HG03159 (cell line): ENCODE results near the gene FBXO21.
"Not testable (repeated sequence)": the region's sequence is repeated elsewhere in the genome, so short reads cannot be mapped to it uniquely, and the experiment has no call there.

Source experiments
- ATAC-seq: cut with Tn5 transposase; IDR thresholded peaks from one replicate; pipeline ENCODE4 v1.9.1; 2021; ENCODE audit warnings: mild to moderate bottlenecking, moderate library complexity; ENCODE audit not compliant: unreplicated experiment

Gene FBXO21

DNA sequence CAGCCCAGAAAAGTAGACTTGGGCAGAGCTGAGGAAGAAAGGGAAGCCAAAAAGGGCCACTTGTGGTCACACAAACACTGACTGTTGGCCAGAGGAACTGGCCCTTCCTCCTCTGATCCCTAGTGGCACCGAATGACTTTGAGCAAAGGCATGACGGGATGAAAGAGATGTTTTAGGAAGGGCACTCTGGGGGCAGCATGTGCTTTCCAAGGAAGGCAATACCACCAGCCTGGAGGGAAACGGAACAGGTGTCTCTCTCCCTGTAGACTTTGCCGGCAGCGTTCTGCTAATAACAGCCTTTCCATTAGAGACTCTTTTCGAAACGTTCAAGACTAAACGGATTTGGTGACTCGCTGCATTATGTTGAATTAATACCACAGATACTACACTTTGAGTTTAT, 12.3 kb upstream of the FBXO21 start:
- ATAC-seq: no peak

DNA sequence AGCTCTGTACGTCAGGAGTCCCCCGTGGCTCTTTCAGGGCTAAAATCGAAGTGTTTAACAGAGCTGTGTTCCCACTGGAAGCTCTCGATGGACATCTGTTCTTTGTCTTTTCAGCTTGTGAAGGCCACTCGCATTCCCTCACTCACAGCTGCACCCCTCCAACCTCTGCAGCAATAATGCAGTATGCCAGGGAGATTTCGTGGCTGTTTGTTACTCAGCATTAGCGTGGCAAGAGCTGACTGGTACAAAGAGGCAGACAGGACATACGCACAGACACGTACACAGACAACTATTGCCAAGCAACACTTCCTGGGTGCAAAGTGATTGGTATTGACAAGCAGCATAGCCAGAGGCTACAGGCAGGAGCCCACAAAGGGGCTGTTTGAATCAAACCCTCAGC, 11.8 kb upstream of the FBXO21 start:
- no peak for ATAC-seq

DNA sequence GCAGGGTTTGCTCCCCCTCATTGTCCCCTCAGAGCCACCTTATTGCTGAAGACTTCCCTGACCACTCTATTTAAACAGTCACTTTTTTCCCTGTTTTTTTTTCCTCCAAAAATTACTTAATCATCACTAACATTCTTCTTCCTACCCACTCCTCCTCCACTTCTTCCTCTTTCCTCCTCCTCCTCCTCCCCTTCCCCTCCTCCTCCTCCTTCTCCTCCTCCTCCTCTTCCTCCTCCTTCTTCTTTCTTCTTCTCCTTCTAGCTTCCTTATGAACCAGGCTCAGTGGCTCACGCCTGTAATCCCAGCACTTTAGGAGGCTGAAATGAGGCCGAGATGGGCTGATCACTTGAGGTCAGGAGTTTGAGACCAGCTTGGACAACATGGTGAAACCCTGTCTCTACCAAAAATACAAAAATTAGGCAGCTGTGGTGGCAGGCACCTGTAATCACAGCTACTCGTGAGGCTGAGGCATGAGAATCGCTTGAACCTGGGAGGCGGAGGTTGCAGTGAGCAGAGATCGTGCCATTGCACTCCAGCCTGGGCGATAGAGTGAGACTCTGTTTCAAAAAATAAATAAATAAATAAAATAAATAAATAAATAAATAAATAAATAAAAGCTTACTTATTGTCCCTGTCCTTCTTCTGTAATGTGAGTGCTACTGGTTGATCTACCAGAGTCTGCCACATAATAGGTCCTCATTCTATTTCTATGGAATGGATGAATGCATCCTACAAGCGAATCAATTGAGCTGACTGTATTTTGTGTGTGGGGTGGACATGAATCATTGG, 9.9 kb upstream of the FBXO21 start:
- not testable (repeated sequence) for ATAC-seq

DNA sequence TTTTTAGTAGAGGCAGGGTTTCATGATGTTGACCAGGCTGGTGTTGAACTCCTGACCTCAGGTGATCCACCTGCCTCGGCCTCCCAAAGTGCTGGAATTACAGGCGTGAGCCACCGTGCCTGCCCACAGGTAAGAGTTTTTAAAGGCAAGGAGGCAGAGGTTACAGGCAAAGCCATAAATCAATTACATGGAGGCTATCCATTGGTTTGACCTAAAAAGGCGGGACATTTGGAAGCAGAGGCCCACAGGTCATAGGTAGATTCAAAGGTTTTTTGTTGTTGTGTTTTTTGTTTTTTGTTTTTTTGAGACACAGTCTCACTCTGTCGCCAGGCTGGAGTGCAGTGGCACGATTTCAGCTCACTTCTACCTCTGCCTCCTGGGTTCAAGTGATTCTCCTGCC, 6.1 kb upstream of the FBXO21 start:
- ATAC-seq: not testable (repeated sequence)

DNA sequence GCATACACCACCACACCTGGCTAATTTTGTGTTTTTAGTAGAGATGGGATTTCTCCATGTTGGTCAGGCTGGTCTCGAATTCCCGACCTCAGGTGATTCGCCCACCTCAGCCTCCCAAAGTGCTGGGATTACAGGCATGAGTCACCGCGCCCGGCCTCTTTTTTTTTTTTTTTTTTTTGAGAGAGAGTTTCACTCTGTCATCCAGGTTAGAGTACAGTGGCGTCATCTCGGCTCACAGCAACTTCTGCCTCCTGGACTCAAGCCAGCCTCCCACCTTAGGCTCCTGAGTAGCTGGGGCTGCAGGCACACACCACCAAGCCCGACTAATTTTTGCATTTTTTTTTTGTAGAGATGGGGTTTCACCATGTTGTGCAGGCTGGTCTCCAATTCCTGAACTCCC, 4.8 kb upstream of the FBXO21 start:
- ATAC-seq: not testable (repeated sequence)

DNA sequence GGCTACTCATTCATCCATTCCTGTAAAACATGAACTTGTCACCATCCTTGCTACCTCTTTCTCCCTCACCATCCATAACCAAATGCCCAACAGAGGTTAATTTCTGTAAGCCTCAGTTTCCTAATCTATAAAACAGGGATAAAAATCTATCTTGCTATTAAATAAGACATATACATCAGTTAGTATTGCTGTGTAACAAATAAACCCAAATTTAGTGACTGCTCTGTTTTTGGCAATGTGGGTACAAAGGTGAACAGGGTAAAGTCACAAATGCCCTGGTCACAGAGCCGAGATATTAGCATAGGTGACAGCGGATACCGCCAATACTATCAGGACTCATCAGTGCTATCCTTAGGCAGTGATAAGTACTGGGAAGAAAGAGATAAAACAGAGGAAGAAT, 3.6 kb upstream of the FBXO21 start:
- no peak for ATAC-seq

DNA sequence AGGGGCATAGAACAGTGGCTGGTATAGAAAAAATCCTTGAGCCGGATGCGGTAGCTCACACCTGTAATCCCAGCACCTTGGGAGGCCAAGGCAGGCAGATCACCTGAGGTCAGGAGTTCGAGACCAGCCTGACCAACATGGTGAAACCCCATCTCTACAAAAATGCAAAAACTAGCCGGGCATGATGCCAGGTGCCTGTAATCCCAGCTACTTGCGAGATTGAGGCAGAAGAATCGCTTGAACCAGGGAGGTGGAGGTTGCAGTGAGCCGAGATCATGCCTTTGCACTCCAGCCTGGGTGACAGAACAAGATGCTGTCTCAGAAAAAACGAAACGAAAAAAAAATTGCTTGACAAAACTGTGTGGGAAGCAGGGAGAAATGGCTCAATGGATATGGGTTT, 2.3 kb upstream of the FBXO21 start:
- not testable (repeated sequence) for ATAC-seq

DNA sequence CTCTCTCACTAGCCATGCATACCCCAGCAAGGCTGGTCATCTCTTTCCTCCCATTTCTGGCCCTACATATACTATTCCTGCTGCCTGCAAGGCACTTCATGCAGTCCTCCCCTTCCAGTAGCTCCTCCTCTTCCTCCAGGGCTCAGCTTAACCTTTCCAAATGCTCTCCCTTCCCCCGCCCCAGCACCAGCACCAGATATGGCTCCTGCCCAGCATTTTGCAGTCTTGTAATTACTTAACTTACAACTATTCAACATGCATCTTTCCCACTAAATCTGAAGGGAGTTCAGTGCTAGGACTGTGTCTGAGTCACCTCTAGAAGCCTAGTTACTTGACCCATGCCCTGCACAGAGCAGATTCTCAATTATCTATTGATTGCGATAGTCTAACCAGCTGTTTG, 1.8 kb upstream of the FBXO21 start:
- no peak for ATAC-seq

DNA sequence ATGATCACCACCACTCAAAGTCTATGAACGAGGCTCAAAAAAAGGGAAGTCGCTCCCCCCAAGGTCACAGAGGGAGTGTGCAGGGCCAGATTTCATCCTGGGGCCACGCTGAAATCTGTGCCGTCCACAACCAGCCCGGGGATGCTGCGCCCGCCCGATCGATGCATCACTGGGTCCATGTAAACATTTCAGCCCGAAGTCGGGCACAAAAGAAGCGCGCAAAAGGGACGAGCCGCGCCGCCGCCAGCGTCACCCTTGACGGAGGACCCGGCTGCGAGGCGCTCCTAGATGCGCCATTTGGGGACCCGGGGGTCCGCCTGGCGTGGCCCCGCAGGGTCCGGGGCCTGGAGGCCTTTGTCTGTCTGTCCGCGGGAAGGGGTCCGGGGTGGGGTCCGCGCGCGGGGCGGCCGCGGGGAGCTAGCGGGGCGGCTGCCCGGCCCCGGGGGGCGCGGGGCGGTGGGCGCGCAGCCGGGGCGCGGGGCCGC, 503 bp downstream of the FBXO21 start:
- ATAC-seq: peak; percentile 49

DNA sequence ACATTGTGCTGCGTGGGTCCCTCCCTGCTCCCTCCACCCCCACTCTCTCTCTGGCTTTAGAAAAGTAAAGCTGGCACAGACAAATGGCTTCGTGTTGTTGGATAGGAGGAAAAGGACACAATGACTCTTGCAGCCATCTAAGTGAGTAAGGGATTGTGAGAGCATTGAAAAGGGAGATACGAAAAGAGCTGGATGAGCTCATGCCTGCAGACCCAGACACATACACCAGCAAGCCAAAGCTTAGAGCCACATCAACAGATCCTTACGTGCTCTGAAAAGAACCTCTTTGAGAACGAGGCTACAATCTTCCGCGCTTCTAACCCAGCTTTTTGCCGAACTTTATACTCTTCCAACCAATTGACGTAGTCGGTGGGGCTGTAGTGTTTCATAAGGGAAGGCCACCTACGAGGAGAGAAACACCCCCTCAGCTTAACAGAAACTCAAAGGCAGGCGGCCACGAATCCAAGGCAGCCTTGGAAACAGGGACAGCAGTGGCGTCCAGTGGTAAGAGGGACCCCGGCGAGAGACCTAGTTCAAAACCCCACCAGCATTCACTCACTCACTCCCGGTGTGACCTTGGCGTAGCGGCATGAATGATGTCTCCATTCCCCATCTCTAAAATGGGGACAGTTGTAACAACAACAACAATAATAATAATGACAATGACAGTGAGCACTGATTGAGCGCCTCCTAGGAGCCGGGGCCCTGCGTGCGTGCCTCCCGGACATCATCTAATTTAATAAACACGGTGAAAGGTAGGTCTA, 1.1 kb downstream of the FBXO21 start:
- ATAC-seq: no peak

DNA sequence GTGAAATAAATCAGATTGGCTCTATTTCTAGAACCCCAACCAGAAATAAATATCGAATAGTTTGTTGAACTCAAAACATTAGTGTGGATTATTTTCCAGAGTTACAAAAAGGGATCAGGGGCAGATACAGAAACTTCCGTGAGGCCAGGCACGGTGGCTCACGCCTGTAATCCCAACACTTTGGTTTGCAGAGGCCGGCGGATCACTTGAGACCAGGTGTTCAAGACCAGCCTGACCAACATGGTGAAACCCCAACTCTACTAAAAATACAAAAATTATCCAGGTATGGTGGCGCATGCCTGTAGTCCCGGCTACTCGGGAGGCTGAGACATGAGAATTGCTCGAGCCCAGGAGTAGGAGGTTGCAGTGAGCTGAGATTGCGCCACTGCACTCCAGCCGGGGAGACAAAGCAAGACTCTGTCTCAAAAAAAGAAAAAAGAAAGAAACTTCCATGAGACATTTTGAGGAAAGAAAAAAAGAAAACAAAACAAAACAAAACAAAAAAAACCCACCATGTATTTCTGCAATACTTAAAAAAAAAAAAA, 2.1 kb downstream of the FBXO21 start:
- no peak for ATAC-seq

DNA sequence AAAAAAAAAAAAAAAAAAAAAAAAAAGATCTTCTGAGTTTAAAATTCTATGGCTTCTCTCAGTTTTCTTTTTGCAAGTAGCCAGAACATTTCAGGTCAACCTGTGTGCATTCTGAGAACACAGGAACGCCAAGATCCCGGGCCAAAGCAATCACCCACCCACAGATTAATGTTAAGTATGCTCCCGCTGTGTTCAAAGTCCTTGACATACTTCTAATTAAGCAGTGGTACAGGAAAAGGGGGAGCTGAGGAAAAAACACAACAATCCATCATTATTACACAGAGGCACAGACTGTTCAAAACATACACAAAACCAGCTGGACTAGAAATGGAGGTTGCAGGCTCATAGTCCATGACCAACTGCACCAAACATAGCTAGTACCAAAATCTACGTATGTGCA, 2.8 kb downstream of the FBXO21 start:
- ATAC-seq: no peak

DNA sequence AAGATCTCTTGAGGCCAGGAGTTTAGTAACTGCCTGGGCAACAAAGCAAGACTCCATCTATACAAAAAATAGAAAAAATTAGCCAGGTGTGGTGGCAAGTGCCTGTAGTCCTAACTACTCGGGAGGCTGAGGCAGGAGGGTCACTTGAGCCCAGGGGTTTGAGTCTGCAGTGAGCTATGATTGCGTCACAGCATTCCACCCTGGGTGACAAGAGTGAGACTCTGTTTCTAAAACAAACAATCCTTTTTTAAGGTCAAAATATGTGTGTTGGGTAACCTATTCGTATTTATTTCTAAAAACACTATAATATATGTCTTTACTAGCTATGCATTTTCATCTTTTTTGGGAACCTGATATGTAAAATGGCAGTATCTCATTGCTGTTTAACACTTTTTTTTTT, 7.4 kb downstream of the FBXO21 start:
- ATAC-seq: no peak

DNA sequence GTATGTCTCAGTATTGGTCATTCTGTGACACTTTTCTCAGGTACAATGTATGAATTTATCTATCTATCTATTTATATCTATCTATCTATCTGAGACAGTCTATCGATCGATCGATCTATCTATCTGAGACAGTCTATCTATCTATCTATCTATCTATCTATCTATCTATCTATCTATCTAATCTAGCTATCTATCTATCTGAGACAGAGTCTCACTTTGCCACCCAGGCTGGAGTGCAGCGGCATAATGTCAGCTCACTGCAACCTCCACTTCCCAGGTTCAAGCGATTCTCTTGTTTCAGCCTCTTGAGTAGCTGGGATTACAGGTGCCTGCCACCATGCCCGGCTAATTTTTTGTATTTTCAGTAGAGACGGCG, 8.8 kb downstream of the FBXO21 start:
- not testable (repeated sequence) for ATAC-seq

DNA sequence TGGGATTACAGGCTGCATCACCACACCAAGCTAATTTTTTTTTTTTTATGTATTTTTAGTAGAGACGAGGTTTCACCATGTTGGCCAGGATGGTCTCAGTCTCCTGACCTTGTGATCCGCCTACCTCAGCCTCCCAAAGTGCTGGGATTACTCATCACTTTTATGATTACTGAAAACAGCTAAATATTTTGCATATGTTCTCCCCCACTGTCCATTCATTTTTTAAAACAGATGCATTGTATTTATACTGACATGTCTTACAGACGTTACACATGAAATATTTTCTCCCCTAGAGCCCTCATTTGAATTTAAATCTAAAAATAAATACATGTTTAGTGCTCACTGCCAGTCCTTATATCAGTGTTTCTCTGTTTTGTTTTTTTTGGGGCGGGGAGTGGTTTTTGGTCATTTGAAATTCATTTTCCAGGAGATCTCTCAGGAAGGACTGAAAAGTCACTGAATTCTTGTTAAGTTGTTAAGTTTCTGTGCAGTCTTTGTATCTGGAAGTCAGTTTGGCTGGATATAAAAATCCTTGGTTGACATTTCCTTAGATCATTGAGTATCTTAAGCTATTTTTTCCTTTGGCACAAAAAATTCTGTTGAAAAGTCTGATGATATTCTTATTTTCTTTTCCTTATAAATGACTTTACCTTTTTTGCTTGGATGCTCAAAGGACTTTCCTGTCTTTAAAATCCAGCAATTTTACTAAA, 9.4 kb downstream of the FBXO21 start:
- ATAC-seq: no peak

DNA sequence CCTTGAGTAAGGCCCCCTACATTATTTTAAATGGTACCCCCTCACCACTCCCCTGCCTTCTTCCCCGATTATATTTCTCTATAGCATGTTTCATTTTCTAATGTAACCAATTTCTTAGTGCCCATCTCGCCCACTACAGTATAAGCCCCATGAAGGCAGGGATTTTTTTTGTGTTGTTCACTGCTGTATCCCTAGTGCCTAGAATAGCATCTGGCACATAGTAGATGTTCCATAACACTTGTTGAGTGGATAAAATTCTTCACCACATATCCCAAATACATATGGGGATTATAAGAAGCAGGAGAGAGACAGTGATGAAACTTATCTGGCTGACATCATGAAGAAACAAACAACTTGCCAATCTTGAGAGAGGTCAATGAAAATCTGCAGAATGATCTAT, 11.5 kb downstream of the FBXO21 start:
- no peak for ATAC-seq

DNA sequence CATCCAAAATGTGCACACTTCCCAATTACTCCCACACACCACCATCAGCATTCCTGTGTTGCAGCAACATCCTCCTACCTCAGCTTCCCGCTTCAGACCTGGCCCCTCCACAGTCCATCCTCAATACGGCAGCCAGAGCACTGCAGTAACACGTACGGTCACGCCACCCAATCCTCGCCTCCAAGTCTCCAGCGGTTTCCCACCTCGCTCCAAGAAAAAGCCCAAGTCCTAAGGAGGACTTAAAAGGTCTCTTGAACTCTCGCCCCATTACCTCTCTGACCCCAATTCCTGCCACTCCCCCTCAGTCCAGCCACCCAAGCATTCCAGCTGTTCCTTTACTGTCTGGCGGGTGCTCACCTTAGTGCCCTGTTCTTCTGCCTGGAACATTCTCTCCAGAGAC, 12.0 kb downstream of the FBXO21 start:
- no peak for ATAC-seq

DNA sequence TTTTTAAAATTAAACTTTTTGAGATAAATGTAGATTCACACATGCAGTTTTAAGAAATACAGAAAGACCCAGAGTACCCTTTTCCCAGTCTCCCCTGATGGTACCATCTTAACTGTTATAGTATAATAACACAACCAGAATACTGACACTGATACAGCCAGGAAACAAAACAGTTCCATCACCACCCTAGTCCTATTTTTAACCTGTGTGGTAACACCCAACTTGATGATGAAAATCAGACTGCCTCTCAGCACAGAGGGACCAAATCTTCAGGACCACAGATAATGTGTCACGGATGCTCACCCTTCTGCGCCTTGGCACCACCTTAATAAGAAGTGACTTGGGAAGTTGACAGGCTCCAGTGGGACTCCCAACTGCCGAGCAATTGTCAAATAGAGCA, 18.1 kb downstream of the FBXO21 start:
- ATAC-seq: no peak

DNA sequence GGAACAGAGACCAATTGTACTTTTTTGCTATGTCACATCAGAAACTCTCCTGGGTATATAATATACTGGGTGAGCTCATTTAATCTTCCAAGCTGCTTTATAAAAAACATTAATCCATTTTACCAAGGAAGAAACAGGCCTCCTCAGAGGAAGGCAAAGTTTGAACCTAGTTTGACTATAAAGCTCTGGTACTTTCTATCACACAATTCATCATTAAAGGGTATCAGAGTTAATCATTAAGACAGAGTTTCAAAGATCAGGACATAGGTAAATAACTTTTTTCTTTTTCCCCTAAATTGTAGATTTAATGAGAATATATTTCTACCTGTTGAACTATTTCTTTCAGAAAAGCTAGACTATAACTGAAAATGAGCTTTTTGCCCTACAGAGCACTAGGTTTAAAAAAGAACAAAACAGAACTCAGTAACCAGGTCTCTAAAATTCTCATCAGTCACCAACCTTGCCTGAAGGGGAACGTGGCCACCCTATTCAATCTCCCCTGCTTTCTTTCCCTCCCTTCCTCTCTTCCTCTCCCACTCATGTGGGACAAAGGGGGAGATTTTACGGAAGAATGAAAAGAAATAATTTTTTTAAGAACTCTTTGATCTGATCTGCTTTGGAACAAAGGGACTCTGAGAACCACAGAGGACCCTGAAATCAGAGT, 18.6 kb downstream of the FBXO21 start:
- ATAC-seq: no peak

DNA sequence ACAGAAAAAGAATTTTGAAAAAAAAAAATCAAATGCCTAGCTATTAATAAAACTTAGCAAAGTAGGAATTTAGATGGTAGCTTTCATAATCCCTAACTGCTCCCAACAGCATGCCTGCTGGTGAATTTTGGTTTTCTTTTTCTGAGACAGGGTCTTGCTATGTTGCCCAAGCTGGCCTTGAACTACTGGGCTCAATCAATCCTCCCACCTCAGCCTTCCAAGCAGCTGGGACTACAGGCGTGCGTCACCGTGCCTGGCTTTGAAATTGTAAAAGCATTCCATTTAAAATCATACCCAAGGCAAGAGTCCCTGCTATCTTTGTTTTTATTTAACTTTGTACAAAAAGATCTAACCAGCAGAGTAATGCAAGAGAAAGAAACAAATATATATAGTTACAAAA, 20.7 kb downstream of the FBXO21 start:
- ATAC-seq: no peak

DNA sequence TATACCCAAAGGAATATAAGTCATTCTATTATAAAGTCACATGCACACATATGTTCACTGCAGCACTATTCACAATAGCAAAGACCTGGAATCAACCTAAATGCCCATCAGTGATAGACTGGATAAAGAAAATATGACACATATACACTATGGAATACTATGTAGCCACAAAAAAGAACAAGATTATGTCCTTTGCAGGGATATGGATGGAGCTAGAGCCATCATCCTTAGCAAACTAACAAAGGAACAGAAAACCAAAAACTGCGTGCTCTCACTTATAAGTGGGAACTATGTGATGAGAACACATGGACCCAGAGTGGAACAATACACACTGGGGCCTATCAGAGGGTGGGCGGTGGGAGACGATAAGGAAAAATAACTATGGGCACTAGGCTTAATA, 21.3 kb downstream of the FBXO21 start:
- ATAC-seq: no peak
